K562 (cell line): ENCODE results near the gene CD207. TPM values are rescaled to one million over a fixed set of nuclear protein-coding genes. Genes with fewer than 3 reads are reported as not detected.

ENCODE experiments used
- ATAC-seq: fragments of 200-7000 bp; cut with Tn5 transposase; 3 replicates; pipeline ENCODE4 v1.9.1; 2020; ENCODE audit warnings: moderate library complexity
- BruUV-seq: library from RNA; stranded (reverse); fragments of 400-500 nt; replicated peaks from 2 replicates; lab custom pipeline; 2021; lab: Mats Ljungman, UMichigan
- CTCF ChIA-PET: fragments of 300-600 bp; formaldehyde crosslinking; extraction: SDS; loops from one replicate; lab custom pipeline; 2021; ENCODE audit warnings: low intra/inter-chr PET ratio; lab: Yijun Ruan, JAX
- POLR2A ChIA-PET: fragments of 300-600, 350-650 bp; sonication (Branson Sonifier 250); formaldehyde crosslinking; extraction: SDS; loops from one replicate; lab custom pipeline; 2021; ENCODE audit warnings: antibody characterized with exemption, inconsistent platforms; lab: Yijun Ruan, JAX
- DNase-seq, 4 experiments: peaks; one replicate each; pipeline versions ENCODE4 v3.0.0 to v3.0.0-alpha.2; 2011 to 2018; ENCODE audit warnings: low spot score in 3 of 4, mixed read lengths in 3 of 4; ENCODE audit errors: extremely low read depth in 1 of 4
- FAIRE-seq: peaks from 2 replicates; lab custom pipeline; 2011; peaks lifted over from hg19 to GRCh38; lab: Jason Lieb, UNC
- H2AFZ ChIP-seq: 2 replicates; pipeline ENCODE4 v1.6.0; 2011; ENCODE audit warnings: low read depth, low read length, control low read depth, inconsistent platforms
- H3K27ac ChIP-seq: fragments of 200-600 bp; 3 replicates; pipeline ENCODE4 v1.8.0; 2011; ENCODE audit warnings: low read depth, mild to moderate bottlenecking, control low read depth, inconsistent platforms, low read length, moderate library complexity, mixed read lengths; ENCODE audit errors: extremely low read depth
- H3K27me3 ChIP-seq, 2 experiments: fragments of 300-600 bp in 1 of 2; 2 replicates in 1 of 2; 3 replicates in 1 of 2; pipeline versions ENCODE4 v1.6.0 to v1.8.0; 2011; ENCODE audit warnings: inconsistent platforms in 2 of 2, low read length in 2 of 2, mild to moderate bottlenecking in 1 of 2, mixed read lengths in 1 of 2, moderate library complexity in 1 of 2; ENCODE audit not compliant: control insufficient read depth in 2 of 2, insufficient read depth in 2 of 2
- H3K36me3 ChIP-seq: fragments of 300-600 bp; 3 replicates; pipeline ENCODE4 v1.8.0; 2011; ENCODE audit warnings: mild to moderate bottlenecking, low read length, inconsistent platforms; ENCODE audit not compliant: control insufficient read depth, insufficient read depth
- H3K4me1 ChIP-seq, 2 experiments: fragments of 200-600 bp in 1 of 2; replicated peaks in 1 of 2; 2 replicates in 1 of 2; 3 replicates in 1 of 2; pipeline versions ENCODE4 v1.5.1 to v1.8.0; 2011; ENCODE audit warnings: inconsistent platforms in 2 of 2, low read length in 2 of 2, mild to moderate bottlenecking in 1 of 2, mixed read lengths in 1 of 2, moderate library complexity in 1 of 2; ENCODE audit not compliant: control insufficient read depth in 2 of 2, insufficient read depth in 2 of 2
- H3K4me2 ChIP-seq: 2 replicates; pipeline ENCODE4 v1.6.1; 2011; ENCODE audit warnings: low read length, control low read depth, inconsistent platforms, mixed read lengths; ENCODE audit not compliant: insufficient read depth
- H3K4me3 ChIP-seq: fragments of 200-600 bp; sonication (generic), shearing (Covaris generic); 2 replicates; pipeline ENCODE4 v1.5.1; 2016; ENCODE audit warnings: control low read depth, inconsistent platforms
- H3K79me2 ChIP-seq: fragments of 200-600 bp; 3 replicates; pipeline ENCODE4 v1.8.0; 2011; ENCODE audit warnings: low read length, inconsistent platforms; ENCODE audit not compliant: control insufficient read depth, insufficient read depth
- H3K9ac ChIP-seq, 2 experiments: 2 replicates each; pipeline versions ENCODE4 v1.6.0 to v1.6.1; 2011; ENCODE audit warnings: low read depth in 2 of 2, low read length in 2 of 2, control low read depth in 1 of 2, inconsistent platforms in 1 of 2, mild to moderate bottlenecking in 1 of 2, mixed read lengths in 1 of 2; ENCODE audit not compliant: insufficient read depth in 1 of 2
- H3K9me1 ChIP-seq: one replicate; pipeline ENCODE4 v1.6.0; 2011; ENCODE audit warnings: inconsistent platforms, mild to moderate bottlenecking, low read length, moderate library complexity; ENCODE audit not compliant: control insufficient read depth, insufficient read depth
- H3K9me3 ChIP-seq: replicated peaks from 2 replicates; pipeline ENCODE4 v1.5.1; 2011; ENCODE audit warnings: low read depth, low read length, inconsistent platforms; ENCODE audit not compliant: control insufficient read depth, insufficient read depth
- H4K20me1 ChIP-seq: replicated peaks from 2 replicates; pipeline ENCODE4 v1.6.1; 2011; ENCODE audit warnings: low read length, inconsistent platforms, mixed read lengths; ENCODE audit not compliant: control insufficient read depth, insufficient read depth
- CREB1 ChIP-seq, 2 experiments: sonication (generic) in 1 of 2; formaldehyde crosslinking in 1 of 2; IDR thresholded peaks; 2 replicates each; pipeline versions ENCODE4 v1.6.1 to v1.8.0; 2012 to 2022; ENCODE audit warnings: inconsistent platforms in 1 of 2, mild to moderate bottlenecking in 1 of 2, missing genetic modification reagents in 1 of 2, moderate library complexity in 1 of 2
- JUND ChIP-seq, 2 experiments: IDR thresholded peaks; 2 replicates in 1 of 2; 3 replicates in 1 of 2; pipeline ENCODE4 v1.6.1; 2011; ENCODE audit warnings: borderline replicate concordance in 2 of 2, low read depth in 2 of 2, low read length in 2 of 2, improper control_type of control experiment in 1 of 2, missing biosample characterization in 1 of 2, missing genetic modification characterization in 1 of 2, missing genetic modification reagents in 1 of 2
- L3MBTL2 ChIP-seq: fragments of 450-650 bp; IDR thresholded peaks from 2 replicates; pipeline ENCODE4 v1.6.1; 2016; ENCODE audit warnings: mild to moderate bottlenecking, moderate library complexity
- MTA3 ChIP-seq: fragments of 450-650 bp; formaldehyde crosslinking; IDR thresholded peaks from 2 replicates; pipeline ENCODE4 v1.6.1; 2017; ENCODE audit warnings: mild to moderate bottlenecking, borderline replicate concordance
- STAG1 ChIP-seq: sonication (generic); formaldehyde crosslinking; IDR thresholded peaks from 2 replicates; pipeline ENCODE4 v1.5.0; 2020; ENCODE audit warnings: missing genetic modification reagents, borderline replicate concordance
- TGIF2 ChIP-seq: sonication (generic); formaldehyde crosslinking; IDR thresholded peaks from 2 replicates; pipeline ENCODE4 v1.8.1; 2022; ENCODE audit warnings: mild to moderate bottlenecking, missing genetic modification reagents, moderate library complexity
- WGBS: fragments of 100-300 bp; shearing (Covaris generic); methylation state at CpG from one replicate; pipeline ENCODE4 v1.1.6; 2016; ENCODE audit warnings: low coverage, mixed read lengths; ENCODE audit not compliant: insufficient coverage; ENCODE audit errors: missing lambda C conversion rate; 5-methylcytosine and 5-hydroxymethylcytosine counted together
- in situ Hi-C: fragments of 300-500 bp; cut with MboI; formaldehyde crosslinking; loops from 4 replicates; pipeline ENCODE4 v1.15.0; 2018; ENCODE audit warnings: inconsistent platforms, mixed read lengths
- intact Hi-C: fragments of 100-400 bp; cut with micrococcal nuclease; formaldehyde crosslinking; loops from 2 replicates; pipeline ENCODE4 v1.14.2; 2022
- polyA plus RNA-seq, 8 experiments: library from polyadenylated mRNA; depleted of rRNA in 4 of 8; stranded (reverse) in 5 of 8; unstranded in 3 of 8; fragments of >200 nt; fragmentation: Nextera tagmentation in 2 of 8; fragmentation: Illumina TruSeq in 1 of 8; extraction: Ambion mirVana in 2 of 8; extraction: Trizol in 1 of 8; gene quantifications; 2 replicates each; pipeline versions ENCODE4 v1.2.1 to v1.2.3, GENCODE V29; 2011 to 2014; ENCODE audit warnings: inconsistent platforms in 1 of 8, missing spikeins in 1 of 8
- total RNA-seq, 7 experiments: library from RNA; depleted of rRNA in 6 of 7; stranded (reverse); fragments of >200 nt in 6 of 7; fragmentation: Illumina TruSeq in 2 of 7; extraction: Trizol in 2 of 7; gene quantifications; 2 replicates each; pipeline versions ENCODE4 v1.2.1 to v1.2.3, GENCODE V29; 2011 to 2021; ENCODE audit warnings: low replicate concordance in 1 of 7
- TF ChIP-seq, protein P1 (sequence below), 2 experiments: fragments of 450-650 bp; formaldehyde crosslinking in 1 of 2; IDR thresholded peaks; 2 replicates each; pipeline versions ENCODE4 v1.4.0 to v1.6.1; 2014 to 2020; ENCODE audit warnings: mild to moderate bottlenecking in 2 of 2, borderline replicate concordance in 1 of 2, low read depth in 1 of 2
- TF ChIP-seq, protein P2 (sequence below): fragments of 200-800 bp; sonication (Bioruptor generic); IDR thresholded peaks from 2 replicates; pipeline ENCODE4 v1.6.1; 2017; ENCODE audit warnings: missing genetic modification characterization, missing compliant biosample characterization

The CD207 gene
- total and polyA plus RNA-seq, 9 of the 15 experiments (the other 6 are each of a cell fraction or from before 2014, with no cell fraction given): not detected

DNA sequence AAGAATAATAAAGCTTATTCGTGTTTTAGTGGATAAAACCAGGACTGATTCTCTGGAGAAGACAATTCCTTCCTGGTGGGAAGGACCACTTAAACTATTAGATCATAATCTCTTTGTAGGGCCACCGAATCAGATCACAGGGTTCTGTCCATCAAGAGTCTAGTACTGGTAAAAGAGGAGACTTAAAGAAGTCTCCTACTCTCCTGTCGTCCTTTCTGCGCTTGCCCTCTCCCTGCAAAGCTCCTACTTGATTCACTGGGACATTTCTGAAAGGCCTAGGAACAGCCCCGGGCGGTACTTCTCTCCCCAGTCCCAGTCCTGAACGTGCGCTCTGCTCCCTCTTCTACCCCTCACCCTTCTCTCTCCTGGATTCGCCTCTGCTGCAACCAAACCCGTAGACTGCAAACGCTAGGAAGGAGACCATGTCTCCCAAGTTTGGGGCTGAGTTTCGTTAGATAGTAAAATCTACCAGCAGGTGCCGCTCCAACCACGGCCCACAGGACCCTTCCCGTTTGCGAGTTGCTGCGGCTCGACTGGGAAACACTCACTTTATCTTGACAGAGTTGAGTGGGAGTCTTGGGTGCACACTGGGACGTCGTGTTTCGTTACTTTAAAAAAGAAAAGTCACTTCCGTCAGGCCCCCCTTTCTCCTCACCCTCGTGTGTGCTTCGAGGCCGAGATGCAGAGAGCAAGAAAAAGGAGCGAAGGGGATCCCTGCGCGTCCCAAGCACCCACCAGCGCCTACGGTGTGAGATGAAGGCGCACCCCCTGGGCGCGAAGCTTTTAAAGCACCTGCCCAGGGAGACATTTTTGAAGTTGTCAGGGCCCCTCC lies 46.1 kb downstream of the CD207 start:
- Histone ChIP-seq H3K9me3 (no peaks in the 10 kb centered on the region), H4K20me1 (no peaks in the 10 kb centered on the region), H3K9me1 (no peaks in the 10 kb centered on the region), H3K9ac (peak overlapping the region in 1 of 2 experiments; percentile 47; a peak in 1 of 4 replicates), H2AFZ (peak overlapping the region; percentile 77; the same call in 1 of the 2 replicates), H3K4me3 (no peak overlapping the region), H3K4me1 (peaks cover 0 to 10% of the 10 kb centered on the region in 2 experiments; a peak in 3 of 5 replicates), H3K36me3 (no peaks in the 10 kb centered on the region), H3K27ac (no peak overlapping the region), H3K27me3 (peaks cover 6 to 16% of the 10 kb centered on the region in 2 experiments), H3K79me2 (no peaks in the 10 kb centered on the region), H3K4me2 (peak overlapping the region; percentile 22; the same call in 1 of the 2 replicates)
- DNase-seq: peak; percentile 52 to 78 (median 62)
- peak; percentile 90 for ATAC-seq
- FAIRE-seq: peak; percentile 90
- WGBS: 24% methylated on average over 29 of the region's 33 CpGs
- intact Hi-C loops: loop anchor here (2.0 to 10.0 kb wide), 4 partner anchors 73 to 487 kb away; partner anchors contain the start of gene FAM136A
- in situ Hi-C loops: loop anchor here (5.0 to 25.0 kb wide), 2 partner anchors 158 to 477 kb away; partner anchors contain the start of gene FAM136A
- CTCF ChIA-PET: interaction anchor here (0.8 to 1.2 kb wide), 2 partner anchors 159 to 188 kb away, joined by 3 to 7 read pairs; no protein-coding TSS in a partner anchor
- POLR2A ChIA-PET: interaction anchor here (0.6 kb wide), 1 partner anchor 101 kb away, joined by 3 read pairs; no protein-coding TSS in a partner anchor
- BruUV-seq: no TSS peak
- TF ChIP-seq JUND (IDR thresholded peaks at IDR 0.05; ENCODE audit: borderline replicate concordance, low read depth, low read length) (0 out of 2 replicates have a peak, but pooled peaks have one; percentile 10), JUND (tag; IDR thresholded peaks at IDR 0.05; ENCODE audit: borderline replicate concordance, low read depth, low read length) (no peak; the same call in 2 of the 3 replicates), STAG1 (CRISPR knock-in tag) (peak; percentile 57; the same call in 1 of the 2 replicates), L3MBTL2 (peak; percentile 64), CREB1 (IDR thresholded peaks at IDR 0.05) (peak; percentile 29; the same call in 1 of the 2 replicates), CREB1 (CRISPR knock-in tag; IDR thresholded peaks at IDR 0.05) (no peak), TGIF2 (no peak), MTA3 (no peak)
- TF ChIP-seq, protein P1, sequence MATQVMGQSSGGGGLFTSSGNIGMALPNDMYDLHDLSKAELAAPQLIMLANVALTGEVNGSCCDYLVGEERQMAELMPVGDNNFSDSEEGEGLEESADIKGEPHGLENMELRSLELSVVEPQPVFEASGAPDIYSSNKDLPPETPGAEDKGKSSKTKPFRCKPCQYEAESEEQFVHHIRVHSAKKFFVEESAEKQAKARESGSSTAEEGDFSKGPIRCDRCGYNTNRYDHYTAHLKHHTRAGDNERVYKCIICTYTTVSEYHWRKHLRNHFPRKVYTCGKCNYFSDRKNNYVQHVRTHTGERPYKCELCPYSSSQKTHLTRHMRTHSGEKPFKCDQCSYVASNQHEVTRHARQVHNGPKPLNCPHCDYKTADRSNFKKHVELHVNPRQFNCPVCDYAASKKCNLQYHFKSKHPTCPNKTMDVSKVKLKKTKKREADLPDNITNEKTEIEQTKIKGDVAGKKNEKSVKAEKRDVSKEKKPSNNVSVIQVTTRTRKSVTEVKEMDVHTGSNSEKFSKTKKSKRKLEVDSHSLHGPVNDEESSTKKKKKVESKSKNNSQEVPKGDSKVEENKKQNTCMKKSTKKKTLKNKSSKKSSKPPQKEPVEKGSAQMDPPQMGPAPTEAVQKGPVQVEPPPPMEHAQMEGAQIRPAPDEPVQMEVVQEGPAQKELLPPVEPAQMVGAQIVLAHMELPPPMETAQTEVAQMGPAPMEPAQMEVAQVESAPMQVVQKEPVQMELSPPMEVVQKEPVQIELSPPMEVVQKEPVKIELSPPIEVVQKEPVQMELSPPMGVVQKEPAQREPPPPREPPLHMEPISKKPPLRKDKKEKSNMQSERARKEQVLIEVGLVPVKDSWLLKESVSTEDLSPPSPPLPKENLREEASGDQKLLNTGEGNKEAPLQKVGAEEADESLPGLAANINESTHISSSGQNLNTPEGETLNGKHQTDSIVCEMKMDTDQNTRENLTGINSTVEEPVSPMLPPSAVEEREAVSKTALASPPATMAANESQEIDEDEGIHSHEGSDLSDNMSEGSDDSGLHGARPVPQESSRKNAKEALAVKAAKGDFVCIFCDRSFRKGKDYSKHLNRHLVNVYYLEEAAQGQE (IDR thresholded peaks at IDR 0.05; ENCODE audit: borderline replicate concordance): peak; percentile 55; the same call in 1 of the 2 replicates
- TF ChIP-seq, protein P1 (CRISPR knock-in tag; IDR thresholded peaks at IDR 0.05; ENCODE audit: low read depth): no peak
- TF ChIP-seq, protein P2, sequence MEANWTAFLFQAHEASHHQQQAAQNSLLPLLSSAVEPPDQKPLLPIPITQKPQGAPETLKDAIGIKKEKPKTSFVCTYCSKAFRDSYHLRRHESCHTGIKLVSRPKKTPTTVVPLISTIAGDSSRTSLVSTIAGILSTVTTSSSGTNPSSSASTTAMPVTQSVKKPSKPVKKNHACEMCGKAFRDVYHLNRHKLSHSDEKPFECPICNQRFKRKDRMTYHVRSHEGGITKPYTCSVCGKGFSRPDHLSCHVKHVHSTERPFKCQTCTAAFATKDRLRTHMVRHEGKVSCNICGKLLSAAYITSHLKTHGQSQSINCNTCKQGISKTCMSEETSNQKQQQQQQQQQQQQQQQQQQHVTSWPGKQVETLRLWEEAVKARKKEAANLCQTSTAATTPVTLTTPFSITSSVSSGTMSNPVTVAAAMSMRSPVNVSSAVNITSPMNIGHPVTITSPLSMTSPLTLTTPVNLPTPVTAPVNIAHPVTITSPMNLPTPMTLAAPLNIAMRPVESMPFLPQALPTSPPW: peak; percentile 31; the same call in 1 of the 2 replicates
